NCI-H2081 (cell line): ENCODE results near the gene TLR1.
A peak's percentile ranks its signal among the peaks of the same experiment; 100 is the strongest.
"Not testable (repeated sequence)": the region's sequence is repeated elsewhere in the genome, so short reads cannot be mapped to it uniquely, and the experiment has no call there.

Experiments
- DNase-seq, 2 experiments: peaks; one replicate each; lab custom pipeline; 2025; lab: John Stamatoyannopoulos, UW

TLR1 gene

DNA sequence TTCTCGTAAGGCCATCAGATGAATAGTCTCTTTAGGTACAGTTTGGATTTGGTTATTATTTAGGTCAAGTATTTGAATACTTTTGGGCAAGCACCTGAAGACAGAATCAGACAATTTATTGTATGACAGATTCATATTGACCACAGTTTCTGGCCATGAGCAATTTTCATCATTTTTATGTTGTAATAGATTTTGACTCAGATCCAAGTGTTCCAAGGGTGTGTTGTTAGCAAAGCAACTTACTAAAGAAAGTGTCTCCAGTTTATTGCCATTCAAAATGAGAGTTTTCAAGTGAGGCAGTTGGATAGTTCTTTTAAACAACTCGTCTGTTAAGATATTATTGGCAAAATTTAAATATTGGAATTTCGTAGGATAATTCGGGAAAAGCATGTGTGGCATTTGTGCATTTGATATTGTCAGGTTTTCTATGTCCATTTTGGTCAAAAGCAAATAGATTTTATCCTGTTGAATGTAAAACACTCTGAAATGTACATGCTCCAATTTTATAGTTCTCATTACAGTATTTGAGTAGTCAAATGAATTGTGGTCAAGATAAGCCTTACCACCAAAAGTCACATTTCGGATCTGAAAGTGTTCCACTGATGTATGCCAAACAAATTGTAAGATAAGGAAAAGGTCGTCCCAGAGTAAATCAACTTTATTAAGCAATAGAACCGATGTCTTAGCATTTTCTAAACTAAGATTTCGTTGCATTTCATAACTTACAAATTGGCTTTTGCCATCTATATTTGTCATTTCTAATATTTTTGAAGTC lies 30.2 kb downstream of the TLR1 start:
- DNase-seq = no peak

DNA sequence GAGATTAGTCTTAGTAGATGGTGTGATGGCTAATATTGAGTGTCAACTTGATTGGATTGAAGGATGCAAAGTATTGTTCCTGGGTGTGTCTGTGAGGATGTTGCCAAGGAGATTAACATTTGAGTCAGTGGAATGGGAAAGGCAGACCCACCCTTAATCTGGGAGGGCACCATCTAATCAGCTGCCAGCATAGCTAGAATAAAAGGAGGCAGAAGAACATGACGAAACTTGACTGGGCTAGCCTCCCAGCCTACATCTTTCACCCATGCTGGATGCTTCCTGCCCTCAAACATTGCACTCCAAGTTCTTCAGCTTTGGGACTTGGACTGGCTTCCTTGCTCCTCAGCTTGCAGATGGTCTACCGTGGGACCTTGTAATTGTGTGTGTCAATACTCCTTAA lies 34.3 kb downstream of the TLR1 start:
- not testable (repeated sequence) for DNase-seq

DNA sequence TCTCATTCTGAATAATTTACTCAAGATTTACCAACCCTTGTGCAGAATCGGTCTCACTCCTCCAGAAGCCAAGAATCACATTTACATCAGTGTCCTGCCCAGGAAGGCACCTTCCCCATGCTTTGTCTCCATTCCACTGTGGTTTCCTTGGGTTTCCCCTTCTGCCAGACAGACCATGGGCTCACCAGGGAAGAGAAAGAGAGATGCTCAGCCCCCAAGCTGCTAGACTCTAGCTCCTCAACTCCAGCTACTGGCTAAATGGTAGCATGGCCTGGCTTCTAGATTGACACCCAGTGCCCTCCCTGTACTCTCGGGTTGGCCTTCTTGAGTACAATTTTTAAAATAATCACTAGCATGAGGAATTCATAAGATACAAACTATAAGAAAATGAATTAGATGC lies 34.7 kb downstream of the TLR1 start:
- DNase-seq = no peak

DNA sequence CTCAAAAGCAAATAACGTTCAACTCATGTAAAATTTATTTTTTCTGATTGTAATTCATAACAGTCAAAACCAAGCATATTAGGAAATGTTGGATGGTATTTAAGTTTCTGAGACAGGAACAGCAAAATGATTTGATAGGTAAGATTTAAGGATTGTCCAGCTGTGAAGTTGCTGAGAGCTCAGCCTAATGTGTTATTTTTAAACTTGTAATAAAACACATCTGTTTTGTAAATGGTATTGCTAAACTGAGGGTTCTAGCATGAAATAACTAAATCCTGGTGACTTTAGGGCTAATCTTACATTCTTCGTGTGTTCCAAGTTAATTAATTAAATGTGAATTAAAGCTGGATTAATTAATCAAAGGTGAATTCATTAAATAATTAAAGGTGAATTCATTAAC lies 35.1 kb downstream of the TLR1 start:
- DNase-seq = no peak

DNA sequence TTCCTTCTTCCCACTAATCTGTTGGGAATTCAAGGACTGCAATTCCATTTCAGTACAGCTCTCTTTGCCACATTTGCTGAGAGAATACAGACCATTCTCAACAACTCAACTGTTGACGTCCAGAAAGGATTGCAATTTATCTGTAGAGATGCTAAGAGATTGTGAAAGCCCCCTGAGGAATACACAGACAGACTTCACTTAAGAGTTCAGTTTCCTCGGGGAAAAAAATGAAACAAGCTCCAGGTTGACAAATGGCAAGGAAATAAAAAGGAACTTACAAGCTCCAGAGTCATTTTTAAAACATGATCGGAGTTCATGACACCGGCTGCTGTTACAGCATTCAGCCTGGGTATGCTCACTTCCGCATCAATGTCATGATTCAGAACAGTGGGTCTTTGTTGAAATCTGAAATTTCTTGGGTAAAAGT lies 35.6 kb downstream of the TLR1 start:
- DNase-seq = no peak

DNA sequence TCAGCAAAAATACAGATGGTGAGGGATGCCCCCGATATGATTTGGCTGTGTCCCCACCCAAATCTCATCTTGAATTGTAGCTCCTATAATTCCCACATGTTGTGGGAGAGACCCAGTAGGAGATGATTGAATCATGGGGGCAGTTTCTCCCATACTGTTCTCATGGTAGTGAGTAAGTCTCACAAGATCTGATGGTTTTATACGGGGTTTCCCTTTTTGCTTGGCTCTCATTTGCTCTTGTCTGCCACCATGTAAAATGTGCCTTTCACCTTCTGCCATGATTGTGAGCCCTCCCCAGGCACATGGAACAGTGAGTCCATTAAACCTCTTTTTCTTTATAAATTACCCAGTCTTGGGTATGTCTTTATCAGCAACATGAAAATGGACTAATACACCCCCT lies 37.7 kb downstream of the TLR1 start:
- DNase-seq = not testable (repeated sequence)

DNA sequence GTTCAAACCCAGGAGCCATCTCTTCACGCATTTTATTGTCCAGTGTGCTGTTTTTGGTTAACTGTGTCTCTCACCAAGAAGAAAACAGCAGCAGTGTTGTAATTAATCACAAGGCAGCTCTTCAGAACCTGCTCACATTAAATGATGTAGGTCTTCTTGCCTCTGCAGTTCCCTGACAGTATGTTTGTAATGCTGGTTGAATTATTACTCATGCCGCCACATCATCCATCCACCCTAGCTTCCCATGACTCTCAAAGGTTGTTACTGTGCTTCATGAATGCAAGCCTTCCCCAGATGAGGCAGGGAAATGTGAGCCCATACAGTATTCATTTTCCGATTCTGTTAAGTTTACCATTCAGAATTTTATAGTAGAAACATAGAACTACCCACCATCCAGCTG lies 39.2 kb downstream of the TLR1 start:
- no peak for DNase-seq

DNA sequence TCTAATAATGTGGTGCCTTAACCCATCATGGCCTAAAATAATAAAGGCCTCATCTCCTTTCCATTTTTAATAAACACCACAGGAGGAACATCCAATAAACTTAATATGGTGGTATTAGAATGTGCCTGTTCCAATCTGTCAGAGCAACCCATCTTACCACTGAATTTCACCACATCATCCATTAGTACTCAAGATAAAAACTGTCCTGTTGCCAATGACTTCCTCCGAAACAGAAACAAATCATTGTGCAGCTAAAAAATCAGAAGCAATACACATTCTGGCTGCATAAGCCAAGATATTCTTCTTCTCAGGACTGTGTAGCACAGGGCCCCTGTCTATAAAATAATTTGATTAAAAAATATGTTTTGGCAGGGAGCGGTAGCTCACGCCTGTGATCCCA lies 40.3 kb downstream of the TLR1 start:
- DNase-seq = no peak

DNA sequence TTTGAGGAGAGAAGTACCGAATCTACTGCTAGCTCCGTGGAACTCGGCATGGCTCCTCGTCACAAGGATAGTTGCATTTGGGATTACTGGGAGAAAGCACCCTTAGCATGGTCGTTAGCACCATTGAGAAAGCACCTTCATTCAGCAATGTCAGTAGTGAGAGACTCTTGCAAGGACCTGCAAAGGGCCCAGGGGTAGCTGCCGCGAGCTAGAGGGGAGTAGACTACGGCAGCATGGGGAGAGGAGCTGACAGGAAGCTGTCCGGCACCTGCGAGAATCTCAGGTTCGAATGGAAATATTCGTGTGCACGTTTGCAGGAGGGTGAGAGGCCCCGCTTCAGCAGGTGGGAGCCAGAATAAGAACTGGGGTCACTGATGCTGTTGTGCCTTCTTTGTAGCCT lies 42.0 kb downstream of the TLR1 start:
- DNase-seq = no peak

DNA sequence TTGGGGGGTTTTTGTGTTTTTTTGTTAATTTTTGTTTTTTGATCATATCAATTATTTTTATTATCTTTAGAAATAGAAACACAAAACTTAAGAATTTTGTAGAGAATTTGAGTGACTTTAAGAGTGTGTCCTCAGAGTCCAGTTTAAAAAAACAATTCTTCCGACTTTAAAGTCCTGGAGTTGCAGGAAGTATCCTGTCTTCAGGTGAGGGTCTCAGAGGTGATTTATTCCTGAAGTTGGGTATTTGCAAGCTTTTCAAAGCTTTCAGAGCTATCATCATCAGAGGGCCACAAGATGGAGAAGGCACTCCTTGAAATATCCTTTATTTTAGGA lies 44.8 kb downstream of the TLR1 start:
- no peak for DNase-seq

DNA sequence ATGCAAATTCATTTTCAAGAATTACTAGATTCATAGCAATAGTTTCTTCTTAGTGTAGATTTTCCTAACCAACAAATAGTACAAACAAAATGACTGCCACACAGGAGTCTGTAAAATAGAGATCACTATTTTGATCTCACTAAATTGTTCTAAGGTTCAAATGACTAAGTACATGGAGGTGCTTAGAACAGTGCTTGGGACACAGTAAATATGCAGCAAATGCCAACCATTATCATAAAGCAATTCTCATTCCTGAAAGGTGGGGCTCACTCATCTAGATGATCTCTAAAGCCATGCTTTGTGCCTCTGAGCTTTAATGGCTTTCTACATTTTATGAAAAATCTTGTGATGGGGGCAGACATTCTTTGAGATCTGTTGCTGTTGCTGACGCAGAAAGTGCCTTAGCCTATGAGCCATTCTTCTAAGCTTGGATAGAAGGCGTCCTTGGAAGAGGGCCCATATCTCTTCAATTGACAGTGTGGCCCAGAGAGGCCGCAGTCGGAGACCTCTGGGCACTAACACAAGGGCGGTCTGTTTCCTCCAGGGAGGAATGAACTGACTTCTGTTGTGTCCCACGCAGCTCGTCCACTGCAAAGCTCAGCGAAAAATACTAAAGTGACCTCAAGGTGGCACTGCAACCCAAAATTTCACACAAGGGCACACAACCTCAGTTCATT lies 45.3 kb downstream of the TLR1 start:
- peak; percentile 10 to 45 for DNase-seq

DNA sequence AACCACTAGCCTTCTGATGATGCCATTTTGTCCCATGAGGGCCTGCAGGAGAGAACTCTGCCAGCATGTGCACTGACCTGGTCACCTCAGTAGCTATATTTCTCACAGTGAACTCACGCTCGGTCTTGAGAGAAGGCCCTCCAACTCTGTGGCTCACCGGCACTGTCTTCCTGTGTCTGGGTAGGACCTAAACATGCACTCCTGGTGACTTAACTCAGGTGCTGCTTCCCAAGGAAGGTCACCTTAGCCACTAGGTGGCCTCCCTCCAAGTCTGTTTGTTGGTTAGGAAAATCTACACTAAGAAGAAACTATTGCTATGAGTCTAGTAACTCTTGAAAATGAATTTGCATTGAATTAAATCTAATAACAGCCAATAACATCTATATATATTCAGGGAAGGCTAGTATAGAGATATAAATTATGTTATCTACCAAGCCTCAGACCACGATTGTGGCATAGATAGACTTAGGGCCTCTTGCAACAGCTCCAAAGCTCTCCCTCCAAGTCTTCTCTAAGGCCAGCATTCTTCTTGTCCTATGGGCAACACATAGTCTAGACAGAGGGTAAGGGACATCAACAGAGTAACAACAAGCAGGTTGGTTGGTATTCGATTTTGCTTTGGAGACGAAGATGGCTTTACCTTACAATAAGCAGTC lies 46.5 kb downstream of the TLR1 start:
- peak in 1 of 2 experiments; percentile 12 for DNase-seq

DNA sequence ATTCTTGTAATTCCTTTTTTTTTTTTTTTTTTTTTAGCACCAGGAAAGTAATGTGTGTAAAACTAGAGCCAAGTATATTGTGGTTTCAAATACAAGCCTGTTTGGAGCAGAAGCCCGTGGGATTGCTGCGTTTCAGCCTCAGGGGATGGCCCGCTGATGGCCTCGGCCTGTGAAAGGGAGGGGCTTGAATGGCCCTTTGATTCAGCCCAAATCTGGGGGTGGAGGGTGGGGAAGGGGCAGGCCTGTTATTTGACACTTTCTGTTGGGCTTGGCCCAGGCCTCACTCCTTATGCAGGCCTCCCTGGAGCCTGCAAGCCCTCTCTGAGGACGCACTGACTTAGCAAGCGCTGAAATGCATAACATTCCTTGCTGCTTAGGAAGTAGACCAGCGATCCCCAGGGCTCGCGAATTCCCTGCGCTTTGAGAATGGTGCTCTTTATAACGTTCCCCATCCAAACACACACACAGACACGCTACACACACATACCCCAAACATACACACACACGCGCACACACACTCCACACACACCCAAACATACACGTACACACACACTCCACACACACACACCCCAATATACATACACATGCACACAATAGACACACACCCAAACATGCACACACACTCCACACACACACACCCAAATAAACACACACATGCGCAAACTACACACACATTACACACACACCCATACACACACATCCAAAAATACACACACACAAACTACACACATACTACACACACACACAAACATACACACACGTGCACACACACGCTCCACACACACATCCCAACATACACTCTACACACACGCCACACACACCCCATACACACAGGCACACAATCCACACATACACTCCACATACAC lies 51.4 kb downstream of the TLR1 start:
- DNase-seq = no peak

DNA sequence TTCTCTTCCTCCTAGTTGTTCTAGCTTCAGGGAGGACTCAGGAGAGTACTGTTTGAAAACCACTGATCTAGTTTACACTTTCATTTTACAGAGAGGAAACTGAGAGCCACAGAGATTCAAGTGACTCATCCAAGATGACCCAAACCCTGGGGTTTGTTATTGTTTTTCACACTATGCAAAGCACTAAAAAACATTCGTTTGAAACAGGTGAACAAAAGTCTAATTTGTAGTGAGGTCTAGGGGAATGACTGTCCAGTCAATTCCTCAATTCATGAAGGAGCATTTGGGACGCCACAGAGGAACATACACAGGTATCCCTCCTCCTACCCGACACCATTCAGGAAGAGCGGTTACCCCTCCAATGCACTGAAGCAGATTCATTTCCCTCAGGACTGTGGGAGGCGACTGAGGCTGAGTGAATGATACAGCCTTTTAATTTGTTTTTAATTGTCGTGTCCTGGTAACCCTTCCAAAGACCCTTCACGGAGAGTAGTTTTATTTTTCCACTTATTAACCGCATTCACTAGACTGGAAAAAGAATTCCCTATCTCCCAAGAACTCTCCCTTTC lies 52.1 kb downstream of the TLR1 start:
- DNase-seq = no peak

DNA sequence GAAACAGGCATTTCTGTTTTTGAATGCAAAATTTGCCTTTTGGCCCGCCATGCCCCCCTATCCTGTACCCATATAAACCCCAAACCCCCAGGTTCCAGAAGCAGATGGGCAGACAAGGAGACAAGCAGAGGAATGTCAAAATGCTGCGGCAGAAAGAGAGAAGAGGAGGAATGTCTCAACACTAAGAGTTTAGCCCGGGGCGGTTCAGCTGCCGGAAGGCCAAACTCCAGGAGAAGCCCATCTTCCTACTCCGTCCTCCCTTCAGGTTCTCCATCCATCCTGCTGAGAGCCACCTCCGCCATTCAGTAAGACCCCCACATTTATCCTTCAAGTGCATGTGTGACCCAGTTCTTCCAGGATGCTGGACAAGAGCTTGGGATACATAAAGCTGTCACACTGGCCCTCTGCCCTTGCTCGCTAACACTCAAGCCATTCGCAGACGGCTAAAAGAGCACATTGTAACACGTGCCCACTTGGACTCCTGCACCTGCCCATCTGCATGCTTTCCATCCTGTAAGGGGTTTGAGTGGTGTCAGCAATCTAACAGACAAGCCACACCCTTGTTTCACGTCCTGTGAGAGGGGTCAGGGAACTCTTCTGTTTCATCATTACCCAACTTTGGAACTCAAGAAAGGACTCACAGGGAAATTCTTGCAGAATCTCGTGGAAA lies 53.1 kb downstream of the TLR1 start:
- no peak for DNase-seq

DNA sequence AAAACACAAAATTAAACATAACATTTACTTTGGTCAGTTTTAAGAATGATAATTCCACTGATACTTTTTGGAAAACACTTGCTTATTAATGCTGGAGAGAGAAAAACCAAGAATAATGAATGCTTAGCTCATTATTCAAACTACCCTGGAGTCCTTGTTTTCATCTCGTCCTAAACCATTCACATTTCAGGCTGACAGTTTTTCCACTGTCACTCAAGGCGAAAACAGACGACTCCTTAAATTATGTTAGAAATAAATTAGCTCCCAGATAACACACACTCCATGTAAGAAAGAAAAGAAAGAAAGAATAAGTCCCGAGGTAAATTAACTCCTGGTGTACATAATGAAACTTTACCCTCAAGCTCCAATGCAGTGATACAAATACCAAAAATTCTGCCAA lies 55.3 kb downstream of the TLR1 start:
- no peak for DNase-seq

DNA sequence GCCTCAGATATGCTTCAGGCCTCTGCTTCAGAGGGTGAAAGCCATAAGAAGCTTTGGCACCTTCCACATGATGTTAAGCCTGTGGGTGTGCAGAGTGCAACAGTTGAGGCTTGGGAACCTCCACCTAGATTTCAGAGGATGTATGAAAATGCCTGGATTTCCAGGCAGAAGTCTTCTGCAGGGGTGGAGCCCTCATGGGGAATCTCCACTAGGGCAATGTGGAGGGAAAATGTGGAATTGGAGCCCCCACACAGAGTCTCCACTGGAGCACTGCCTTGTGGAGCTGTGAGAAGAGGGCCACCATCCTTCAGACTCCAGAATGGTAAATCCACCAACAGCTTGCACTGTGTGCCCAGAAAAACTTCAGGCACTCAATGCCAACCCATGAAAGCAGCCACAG lies 57.0 kb downstream of the TLR1 start:
- DNase-seq = no peak
